Gastroesophageal sphincter (tissue), 3 donors: ENCODE data around the gene SATB2.

Experiments
- POLR2A ChIP-seq, 2 donors: fragments of 450-650 bp; IDR thresholded peaks; one replicate each; pipeline ENCODE4 v1.6.1; 2017; ENCODE audit warnings: antibody characterized with exemption in 2 of 2, mild to moderate bottlenecking in 2 of 2, moderate library complexity in 1 of 2
- POLR2AphosphoS5 ChIP-seq: sonication (generic); formaldehyde crosslinking; IDR thresholded peaks from one replicate; pipeline ENCODE4 v1.6.1; 2017; ENCODE audit warnings: antibody characterized with exemption
- TF ChIP-seq, protein P1 (sequence below), 4 experiments: fragments of 200-600 bp in 2 of 4; fragments of 450-650 bp in 2 of 4; sonication (generic) in 1 of 4; IDR thresholded peaks; one replicate each; pipeline ENCODE4 v1.5.1; 2017 to 2019; ENCODE audit warnings: antibody characterized with exemption in 4 of 4, mild to moderate bottlenecking in 2 of 4, moderate library complexity in 2 of 4

DNA sequence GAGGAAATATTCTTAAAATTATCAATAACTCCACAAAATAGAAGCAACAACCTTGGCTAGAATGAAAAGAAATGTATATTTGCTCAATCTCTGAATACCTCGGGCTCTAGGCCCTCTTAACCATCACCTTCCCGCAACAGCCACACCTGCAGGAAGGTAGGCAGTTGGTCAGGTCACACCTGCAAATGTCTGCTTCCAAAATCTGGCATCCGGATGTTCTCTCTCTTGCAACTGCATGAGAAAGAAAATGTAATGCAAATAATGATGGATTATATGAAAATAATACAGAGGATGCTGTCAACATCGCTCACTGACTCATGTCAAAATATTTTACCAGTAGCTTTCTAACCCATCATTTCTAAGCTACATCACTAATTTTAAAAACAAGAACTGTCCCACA is 148.3 kb downstream of the SATB2 start:
- TF ChIP-seq, protein P1, sequence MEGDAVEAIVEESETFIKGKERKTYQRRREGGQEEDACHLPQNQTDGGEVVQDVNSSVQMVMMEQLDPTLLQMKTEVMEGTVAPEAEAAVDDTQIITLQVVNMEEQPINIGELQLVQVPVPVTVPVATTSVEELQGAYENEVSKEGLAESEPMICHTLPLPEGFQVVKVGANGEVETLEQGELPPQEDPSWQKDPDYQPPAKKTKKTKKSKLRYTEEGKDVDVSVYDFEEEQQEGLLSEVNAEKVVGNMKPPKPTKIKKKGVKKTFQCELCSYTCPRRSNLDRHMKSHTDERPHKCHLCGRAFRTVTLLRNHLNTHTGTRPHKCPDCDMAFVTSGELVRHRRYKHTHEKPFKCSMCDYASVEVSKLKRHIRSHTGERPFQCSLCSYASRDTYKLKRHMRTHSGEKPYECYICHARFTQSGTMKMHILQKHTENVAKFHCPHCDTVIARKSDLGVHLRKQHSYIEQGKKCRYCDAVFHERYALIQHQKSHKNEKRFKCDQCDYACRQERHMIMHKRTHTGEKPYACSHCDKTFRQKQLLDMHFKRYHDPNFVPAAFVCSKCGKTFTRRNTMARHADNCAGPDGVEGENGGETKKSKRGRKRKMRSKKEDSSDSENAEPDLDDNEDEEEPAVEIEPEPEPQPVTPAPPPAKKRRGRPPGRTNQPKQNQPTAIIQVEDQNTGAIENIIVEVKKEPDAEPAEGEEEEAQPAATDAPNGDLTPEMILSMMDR (IDR thresholded peaks at IDR 0.05) = no peak
- TF ChIP-seq POLR2A (IDR thresholded peaks at IDR 0.05) (no peak), POLR2AphosphoS5 (no peak)
